HepG2 (cell line): Measurements from ENCODE around the gene NUP93. TPM values are rescaled to one million over a fixed set of nuclear protein-coding genes. Genes with fewer than 3 reads are reported as not detected.

Experiments used
- MATR3 ChIP-seq: sonication (generic); formaldehyde crosslinking; IDR thresholded peaks from 2 replicates; pipeline ENCODE4 v1.4.0; 2020; ENCODE audit warnings: missing genetic modification reagents
- MED1 ChIP-seq: sonication (generic); formaldehyde crosslinking; IDR thresholded peaks from 2 replicates; pipeline ENCODE4 v1.4.0; 2020; ENCODE audit warnings: missing genetic modification reagents
- MIER2 ChIP-seq: IDR thresholded peaks from 2 replicates; pipeline ENCODE4 v1.6.1; 2016; ENCODE audit warnings: missing biosample characterization, missing genetic modification reagents
- PAF1 ChIP-seq: IDR thresholded peaks from 2 replicates; pipeline ENCODE4 v1.6.1; 2016; ENCODE audit warnings: missing genetic modification reagents, missing compliant biosample characterization
- PPARG ChIP-seq: conservative IDR thresholded peaks from 2 replicates; pipeline ENCODE4 v1.6.1; 2016; ENCODE audit warnings: missing biosample characterization, missing genetic modification reagents
- SAP130 ChIP-seq: IDR thresholded peaks from 2 replicates; pipeline ENCODE4 v1.6.1; 2016; ENCODE audit warnings: low read depth
- TMF1 ChIP-seq: sonication (generic); formaldehyde crosslinking; IDR thresholded peaks from 2 replicates; pipeline ENCODE4 v1.8.1; 2022; ENCODE audit warnings: low read depth, missing genetic modification reagents
- ZFY ChIP-seq: sonication (generic); formaldehyde crosslinking; IDR thresholded peaks from 2 replicates; pipeline ENCODE4 v1.4.0; 2020; ENCODE audit warnings: missing genetic modification reagents
- ZNF33B ChIP-seq: sonication (generic); formaldehyde crosslinking; IDR thresholded peaks from 2 replicates; pipeline ENCODE4 v1.5.1; 2020; ENCODE audit warnings: mild to moderate bottlenecking, missing genetic modification reagents
- ZNF672 ChIP-seq: sonication (generic); formaldehyde crosslinking; IDR thresholded peaks from 2 replicates; pipeline ENCODE4 v1.8.1; 2022; ENCODE audit warnings: missing genetic modification reagents
- polyA plus RNA-seq, 8 experiments: library from polyadenylated mRNA; depleted of rRNA in 3 of 8; stranded (reverse) in 7 of 8; unstranded in 1 of 8; fragments of >200 nt; fragmentation: Illumina TruSeq in 4 of 8; extraction: Trizol in 4 of 8; gene quantifications; 2 replicates each; pipeline versions ENCODE4 v1.2.1 to v1.2.3, GENCODE V29; 2011 to 2016; ENCODE audit warnings: low read depth in 4 of 8, missing spikeins in 1 of 8, mixed read lengths in 1 of 8; ENCODE audit not compliant: insufficient read depth in 1 of 8
- total RNA-seq, 5 experiments: library from RNA; depleted of rRNA; stranded (reverse); fragments of >200 nt; fragmentation: Illumina TruSeq; extraction: Trizol; gene quantifications; 2 replicates each; pipeline ENCODE4 v1.2.3, GENCODE V29; 2016; ENCODE audit warnings: low read depth in 1 of 5
- TF ChIP-seq, protein P1 (sequence below): sonication (generic); formaldehyde crosslinking; IDR thresholded peaks from 2 replicates; pipeline ENCODE4 v1.4.0; 2020; ENCODE audit warnings: low read depth, mild to moderate bottlenecking, missing genetic modification reagents
- TF ChIP-seq, protein P2 (sequence below): sonication (generic); formaldehyde crosslinking; IDR thresholded peaks from 2 replicates; pipeline ENCODE4 v1.5.1; 2020; ENCODE audit warnings: mild to moderate bottlenecking, missing genetic modification reagents
- TF ChIP-seq, protein P3 (sequence below): sonication (generic); formaldehyde crosslinking; IDR thresholded peaks from 2 replicates; pipeline ENCODE4 v1.5.0; 2020; ENCODE audit warnings: missing genetic modification reagents
- TF ChIP-seq, protein P4 (sequence below): sonication (generic); formaldehyde crosslinking; IDR thresholded peaks from 2 replicates; pipeline ENCODE4 v1.4.0; 2020; ENCODE audit warnings: mild to moderate bottlenecking, missing genetic modification reagents
- TF ChIP-seq, protein P5 (sequence below): sonication (generic); formaldehyde crosslinking; IDR thresholded peaks from 2 replicates; pipeline ENCODE4 v1.5.1; 2020; ENCODE audit warnings: mild to moderate bottlenecking, missing genetic modification reagents, moderate library complexity

Gene NUP93
- total and polyA plus RNA-seq, 2 of the 13 experiments (the other 11 are each of a cell fraction or from before 2014, with no cell fraction given), result 58.5 to 140 TPM

DNA sequence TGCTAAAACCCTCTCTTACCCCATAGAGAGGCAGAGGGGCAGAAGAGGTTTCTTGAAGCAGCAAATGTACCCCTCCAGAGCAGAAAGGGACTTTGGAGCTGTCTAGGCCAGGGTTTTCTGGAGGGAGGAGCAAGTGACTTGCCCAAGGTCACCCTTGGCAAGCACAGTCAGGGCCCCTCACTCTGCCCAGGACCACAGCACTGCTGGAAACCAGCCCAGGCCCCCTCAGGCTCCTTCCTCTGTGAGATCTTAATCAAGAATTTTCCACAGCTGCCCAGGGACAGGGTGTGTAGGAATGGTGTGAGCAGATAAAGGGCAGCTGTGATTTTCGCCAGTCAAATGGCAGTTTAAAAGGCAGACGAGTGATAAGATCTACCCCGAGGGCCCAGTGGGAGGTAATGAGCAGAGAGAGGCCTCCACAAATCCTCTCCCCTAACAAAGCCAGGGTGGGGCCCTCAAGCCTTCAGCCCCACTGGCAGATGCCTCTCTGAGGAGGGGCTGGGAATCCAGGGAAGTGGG is 131.2 kb downstream of the NUP93 start (continued):
- TF ChIP-seq, protein P1, sequence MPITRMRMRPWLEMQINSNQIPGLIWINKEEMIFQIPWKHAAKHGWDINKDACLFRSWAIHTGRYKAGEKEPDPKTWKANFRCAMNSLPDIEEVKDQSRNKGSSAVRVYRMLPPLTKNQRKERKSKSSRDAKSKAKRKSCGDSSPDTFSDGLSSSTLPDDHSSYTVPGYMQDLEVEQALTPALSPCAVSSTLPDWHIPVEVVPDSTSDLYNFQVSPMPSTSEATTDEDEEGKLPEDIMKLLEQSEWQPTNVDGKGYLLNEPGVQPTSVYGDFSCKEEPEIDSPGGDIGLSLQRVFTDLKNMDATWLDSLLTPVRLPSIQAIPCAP (CRISPR knock-in tag), result no peak
- TF ChIP-seq, protein P2, sequence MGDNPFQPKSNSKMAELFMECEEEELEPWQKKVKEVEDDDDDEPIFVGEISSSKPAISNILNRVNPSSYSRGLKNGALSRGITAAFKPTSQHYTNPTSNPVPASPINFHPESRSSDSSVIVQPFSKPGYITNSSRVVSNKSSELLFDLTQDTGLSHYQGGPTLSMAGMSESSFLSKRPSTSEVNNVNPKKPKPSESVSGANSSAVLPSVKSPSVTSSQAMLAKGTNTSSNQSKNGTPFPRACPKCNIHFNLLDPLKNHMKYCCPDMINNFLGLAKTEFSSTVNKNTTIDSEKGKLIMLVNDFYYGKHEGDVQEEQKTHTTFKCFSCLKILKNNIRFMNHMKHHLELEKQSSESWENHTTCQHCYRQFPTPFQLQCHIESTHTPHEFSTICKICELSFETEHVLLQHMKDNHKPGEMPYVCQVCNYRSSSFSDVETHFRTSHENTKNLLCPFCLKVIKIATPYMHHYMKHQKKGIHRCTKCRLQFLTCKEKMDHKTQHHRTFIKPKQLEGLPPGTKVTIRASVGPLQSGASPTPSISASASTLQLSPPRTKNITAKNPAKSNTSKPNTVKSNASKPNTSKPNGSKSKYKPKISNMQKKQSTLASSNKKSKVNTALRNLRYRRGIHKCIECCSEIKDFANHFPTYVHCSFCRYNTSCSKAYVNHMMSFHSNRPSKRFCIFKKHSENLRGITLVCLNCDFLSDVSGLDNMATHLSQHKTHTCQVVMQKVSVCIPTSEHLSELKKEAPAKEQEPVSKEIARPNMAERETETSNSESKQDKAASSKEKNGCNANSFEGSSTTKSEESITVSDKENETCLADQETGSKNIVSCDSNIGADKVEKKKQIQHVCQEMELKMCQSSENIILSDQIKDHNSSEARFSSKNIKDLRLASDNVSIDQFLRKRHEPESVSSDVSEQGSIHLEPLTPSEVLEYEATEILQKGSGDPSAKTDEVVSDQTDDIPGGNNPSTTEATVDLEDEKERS, result no peak
- TF ChIP-seq, protein P3, sequence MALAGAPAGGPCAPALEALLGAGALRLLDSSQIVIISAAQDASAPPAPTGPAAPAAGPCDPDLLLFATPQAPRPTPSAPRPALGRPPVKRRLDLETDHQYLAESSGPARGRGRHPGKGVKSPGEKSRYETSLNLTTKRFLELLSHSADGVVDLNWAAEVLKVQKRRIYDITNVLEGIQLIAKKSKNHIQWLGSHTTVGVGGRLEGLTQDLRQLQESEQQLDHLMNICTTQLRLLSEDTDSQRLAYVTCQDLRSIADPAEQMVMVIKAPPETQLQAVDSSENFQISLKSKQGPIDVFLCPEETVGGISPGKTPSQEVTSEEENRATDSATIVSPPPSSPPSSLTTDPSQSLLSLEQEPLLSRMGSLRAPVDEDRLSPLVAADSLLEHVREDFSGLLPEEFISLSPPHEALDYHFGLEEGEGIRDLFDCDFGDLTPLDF, result no peak
- TF ChIP-seq, protein P4, sequence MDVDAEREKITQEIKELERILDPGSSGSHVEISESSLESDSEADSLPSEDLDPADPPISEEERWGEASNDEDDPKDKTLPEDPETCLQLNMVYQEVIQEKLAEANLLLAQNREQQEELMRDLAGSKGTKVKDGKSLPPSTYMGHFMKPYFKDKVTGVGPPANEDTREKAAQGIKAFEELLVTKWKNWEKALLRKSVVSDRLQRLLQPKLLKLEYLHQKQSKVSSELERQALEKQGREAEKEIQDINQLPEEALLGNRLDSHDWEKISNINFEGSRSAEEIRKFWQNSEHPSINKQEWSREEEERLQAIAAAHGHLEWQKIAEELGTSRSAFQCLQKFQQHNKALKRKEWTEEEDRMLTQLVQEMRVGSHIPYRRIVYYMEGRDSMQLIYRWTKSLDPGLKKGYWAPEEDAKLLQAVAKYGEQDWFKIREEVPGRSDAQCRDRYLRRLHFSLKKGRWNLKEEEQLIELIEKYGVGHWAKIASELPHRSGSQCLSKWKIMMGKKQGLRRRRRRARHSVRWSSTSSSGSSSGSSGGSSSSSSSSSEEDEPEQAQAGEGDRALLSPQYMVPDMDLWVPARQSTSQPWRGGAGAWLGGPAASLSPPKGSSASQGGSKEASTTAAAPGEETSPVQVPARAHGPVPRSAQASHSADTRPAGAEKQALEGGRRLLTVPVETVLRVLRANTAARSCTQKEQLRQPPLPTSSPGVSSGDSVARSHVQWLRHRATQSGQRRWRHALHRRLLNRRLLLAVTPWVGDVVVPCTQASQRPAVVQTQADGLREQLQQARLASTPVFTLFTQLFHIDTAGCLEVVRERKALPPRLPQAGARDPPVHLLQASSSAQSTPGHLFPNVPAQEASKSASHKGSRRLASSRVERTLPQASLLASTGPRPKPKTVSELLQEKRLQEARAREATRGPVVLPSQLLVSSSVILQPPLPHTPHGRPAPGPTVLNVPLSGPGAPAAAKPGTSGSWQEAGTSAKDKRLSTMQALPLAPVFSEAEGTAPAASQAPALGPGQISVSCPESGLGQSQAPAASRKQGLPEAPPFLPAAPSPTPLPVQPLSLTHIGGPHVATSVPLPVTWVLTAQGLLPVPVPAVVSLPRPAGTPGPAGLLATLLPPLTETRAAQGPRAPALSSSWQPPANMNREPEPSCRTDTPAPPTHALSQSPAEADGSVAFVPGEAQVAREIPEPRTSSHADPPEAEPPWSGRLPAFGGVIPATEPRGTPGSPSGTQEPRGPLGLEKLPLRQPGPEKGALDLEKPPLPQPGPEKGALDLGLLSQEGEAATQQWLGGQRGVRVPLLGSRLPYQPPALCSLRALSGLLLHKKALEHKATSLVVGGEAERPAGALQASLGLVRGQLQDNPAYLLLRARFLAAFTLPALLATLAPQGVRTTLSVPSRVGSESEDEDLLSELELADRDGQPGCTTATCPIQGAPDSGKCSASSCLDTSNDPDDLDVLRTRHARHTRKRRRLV (CRISPR knock-in tag), result no peak
- TF ChIP-seq PAF1 (CRISPR knock-in tag) (no peak), MED1 (no peak), ZNF33B (CRISPR knock-in tag) (no peak), MATR3 (CRISPR knock-in tag) (no peak), SAP130 (CRISPR knock-in tag) (no peak), TMF1 (CRISPR knock-in tag) (no peak), ZFY (CRISPR knock-in tag) (no peak), PPARG (CRISPR knock-in tag) (no peak), MIER2 (CRISPR knock-in tag) (no peak), ZNF672 (CRISPR knock-in tag) (no peak)
- TF ChIP-seq, protein P5, sequence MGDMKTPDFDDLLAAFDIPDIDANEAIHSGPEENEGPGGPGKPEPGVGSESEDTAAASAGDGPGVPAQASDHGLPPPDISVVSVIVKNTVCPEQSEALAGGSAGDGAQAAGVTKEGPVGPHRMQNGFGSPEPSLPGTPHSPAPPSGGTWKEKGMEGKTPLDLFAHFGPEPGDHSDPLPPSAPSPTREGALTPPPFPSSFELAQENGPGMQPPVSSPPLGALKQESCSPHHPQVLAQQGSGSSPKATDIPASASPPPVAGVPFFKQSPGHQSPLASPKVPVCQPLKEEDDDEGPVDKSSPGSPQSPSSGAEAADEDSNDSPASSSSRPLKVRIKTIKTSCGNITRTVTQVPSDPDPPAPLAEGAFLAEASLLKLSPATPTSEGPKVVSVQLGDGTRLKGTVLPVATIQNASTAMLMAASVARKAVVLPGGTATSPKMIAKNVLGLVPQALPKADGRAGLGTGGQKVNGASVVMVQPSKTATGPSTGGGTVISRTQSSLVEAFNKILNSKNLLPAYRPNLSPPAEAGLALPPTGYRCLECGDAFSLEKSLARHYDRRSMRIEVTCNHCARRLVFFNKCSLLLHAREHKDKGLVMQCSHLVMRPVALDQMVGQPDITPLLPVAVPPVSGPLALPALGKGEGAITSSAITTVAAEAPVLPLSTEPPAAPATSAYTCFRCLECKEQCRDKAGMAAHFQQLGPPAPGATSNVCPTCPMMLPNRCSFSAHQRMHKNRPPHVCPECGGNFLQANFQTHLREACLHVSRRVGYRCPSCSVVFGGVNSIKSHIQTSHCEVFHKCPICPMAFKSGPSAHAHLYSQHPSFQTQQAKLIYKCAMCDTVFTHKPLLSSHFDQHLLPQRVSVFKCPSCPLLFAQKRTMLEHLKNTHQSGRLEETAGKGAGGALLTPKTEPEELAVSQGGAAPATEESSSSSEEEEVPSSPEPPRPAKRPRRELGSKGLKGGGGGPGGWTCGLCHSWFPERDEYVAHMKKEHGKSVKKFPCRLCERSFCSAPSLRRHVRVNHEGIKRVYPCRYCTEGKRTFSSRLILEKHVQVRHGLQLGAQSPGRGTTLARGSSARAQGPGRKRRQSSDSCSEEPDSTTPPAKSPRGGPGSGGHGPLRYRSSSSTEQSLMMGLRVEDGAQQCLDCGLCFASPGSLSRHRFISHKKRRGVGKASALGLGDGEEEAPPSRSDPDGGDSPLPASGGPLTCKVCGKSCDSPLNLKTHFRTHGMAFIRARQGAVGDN (CRISPR knock-in tag), result peak; percentile 43; the same call in 1 of the 2 replicates
